ENCODE measurements around the gene AIRE.

DNA sequence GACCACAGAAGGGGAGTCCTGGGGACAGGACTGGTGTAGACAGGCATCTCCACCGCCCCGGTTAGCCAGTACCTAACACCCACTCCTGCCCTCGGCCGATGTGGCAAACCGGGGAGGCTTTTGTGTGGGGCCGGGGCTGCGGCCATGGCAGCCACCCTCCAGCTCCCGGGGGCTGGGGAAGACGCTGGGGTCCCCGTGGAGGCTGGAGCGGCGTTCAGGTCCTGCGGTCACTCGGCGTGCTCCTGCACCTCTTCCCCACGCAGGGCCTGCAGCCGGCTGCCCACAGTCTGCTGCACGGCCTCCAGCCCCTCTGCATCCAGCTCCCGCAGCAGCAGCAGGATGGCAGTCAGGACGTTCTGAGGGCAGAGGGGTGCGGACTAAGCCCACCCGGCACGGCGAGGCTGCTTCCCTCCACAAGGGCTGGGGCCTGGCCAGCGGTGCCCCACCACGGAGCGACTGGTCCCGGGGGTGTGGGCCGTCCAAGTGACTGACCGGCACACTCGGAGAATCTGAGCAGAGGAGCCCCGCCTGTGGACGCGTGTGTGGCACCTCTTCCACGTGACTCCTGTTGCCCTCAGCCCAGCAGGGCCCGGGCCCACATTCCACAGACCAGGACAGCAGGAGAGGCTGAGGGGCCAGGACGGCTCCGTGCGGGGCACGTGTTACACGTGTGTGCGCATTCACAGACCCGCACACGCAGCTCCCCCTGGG is 44.5 kb downstream of the AIRE start:
- TF ChIP-seq TAF1 (IDR thresholded peaks at IDR 0.05; ENCODE audit: low read depth) = no peak
- TF ChIP-seq, protein P1, sequence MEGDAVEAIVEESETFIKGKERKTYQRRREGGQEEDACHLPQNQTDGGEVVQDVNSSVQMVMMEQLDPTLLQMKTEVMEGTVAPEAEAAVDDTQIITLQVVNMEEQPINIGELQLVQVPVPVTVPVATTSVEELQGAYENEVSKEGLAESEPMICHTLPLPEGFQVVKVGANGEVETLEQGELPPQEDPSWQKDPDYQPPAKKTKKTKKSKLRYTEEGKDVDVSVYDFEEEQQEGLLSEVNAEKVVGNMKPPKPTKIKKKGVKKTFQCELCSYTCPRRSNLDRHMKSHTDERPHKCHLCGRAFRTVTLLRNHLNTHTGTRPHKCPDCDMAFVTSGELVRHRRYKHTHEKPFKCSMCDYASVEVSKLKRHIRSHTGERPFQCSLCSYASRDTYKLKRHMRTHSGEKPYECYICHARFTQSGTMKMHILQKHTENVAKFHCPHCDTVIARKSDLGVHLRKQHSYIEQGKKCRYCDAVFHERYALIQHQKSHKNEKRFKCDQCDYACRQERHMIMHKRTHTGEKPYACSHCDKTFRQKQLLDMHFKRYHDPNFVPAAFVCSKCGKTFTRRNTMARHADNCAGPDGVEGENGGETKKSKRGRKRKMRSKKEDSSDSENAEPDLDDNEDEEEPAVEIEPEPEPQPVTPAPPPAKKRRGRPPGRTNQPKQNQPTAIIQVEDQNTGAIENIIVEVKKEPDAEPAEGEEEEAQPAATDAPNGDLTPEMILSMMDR (IDR thresholded peaks at IDR 0.05; ENCODE audit: poor library complexity, severe bottlenecking) = no peak
- TF ChIP-seq EZH2 (IDR thresholded peaks at IDR 0.05; ENCODE audit: borderline replicate concordance, insufficient read depth, low read length, poor library complexity, severe bottlenecking) = no peak
- TF ChIP-seq RAD21 (conservative IDR thresholded peaks at IDR 0.05) = no peak
